Left ventricle myocardium superior (tissue), 1 donor: ENCODE results near the gene LIPE. TPM values are rescaled to one million over a fixed set of nuclear protein-coding genes. Genes with fewer than 3 reads are reported as not detected.
"Not testable (repeated sequence)": the region's sequence is repeated elsewhere in the genome, so short reads cannot be mapped to it uniquely, and the experiment has no call there.

ENCODE experiments used
- ATAC-seq: fragments of 200-7000 bp; cut with Tn5 transposase; one replicate; pipeline ENCODE4 v1.9.1; 2020; ENCODE audit warnings: mild to moderate bottlenecking, moderate library complexity
- DNase-seq: peaks from one replicate; pipeline ENCODE4 v3.0.0-alpha.2; 2020
- intact Hi-C: fragments of 100-400 bp; cut with micrococcal nuclease; formaldehyde crosslinking; loops from one replicate; pipeline ENCODE4 v1.11.0; 2022
- total RNA-seq: library from RNA; stranded (reverse); fragmentation: NEBNext Ultra II Directional; extraction: Animal tissue kit (Norgen Biotek cat#: 25700); gene quantifications from one replicate; pipeline ENCODE4 v1.2.1, GENCODE V29; 2021
- donor health status: DM: no; HTN: yes; CAD: no; lungs with severe emphysema.

Gene LIPE
- total RNA-seq, 1 donor from 2014 or later: 41.0 TPM

GRCh38 chr19:42452590-42452989 lies 25.4 kb upstream of the LIPE start:
- DNase-seq: no peak
- intact Hi-C loops: loop anchor here (5.0 kb wide), 1 partner anchor 75 kb away; the partner anchor contains the start of gene CEACAM1
- no peak for ATAC-seq

- DNase-seq: peak; percentile 77
- ATAC-seq: peak; percentile 86
- intact Hi-C loops: loop anchor here (5.0 kb wide), 1 partner anchor 77 kb away; the partner anchor contains the start of gene CEACAM1
These were observed 23.2 kb upstream of the LIPE start for GRCh38 chr19:42450314-42450934.

GRCh38 chr19:42448306-42448705 lies 21.1 kb upstream of the LIPE start:
- ATAC-seq, intact Hi-C loops, DNase-seq: not testable (repeated sequence)

GRCh38 chr19:42445948-42446347 lies 18.8 kb upstream of the LIPE start:
- ATAC-seq: no peak
- no peak for DNase-seq
- intact Hi-C loops: no loop called here

GRCh38 chr19:42443944-42444398 lies 16.8 kb upstream of the LIPE start:
- no peak for DNase-seq
- ATAC-seq: no peak
- intact Hi-C loops: no loop called here

GRCh38 chr19:42442833-42443232 lies 15.6 kb upstream of the LIPE start, which contains the start of gene CXCL17:
TSS of gene CXCL17 (minus strand) at chr19:42442946. CDS start at chr19:42442832, 114 bp downstream.
- DNase-seq (no peak), ATAC-seq (no peak)
- intact Hi-C loops: no loop called here

GRCh38 chr19:42441049-42441445 lies 13.9 kb upstream of the LIPE start:
- no peak for DNase-seq
- peak; percentile 13 for ATAC-seq
- intact Hi-C loops: no loop called here

GRCh38 chr19:42440357-42441048 lies 13.3 kb upstream of the LIPE start:
- intact Hi-C loops: no loop called here
- peak; percentile 87 for DNase-seq

GRCh38 chr19:42436006-42436405 lies 8.8 kb upstream of the LIPE start:
- no peak for DNase-seq
- no peak for ATAC-seq
- intact Hi-C loops: no loop called here

More at GRCh38 chr19:42440357-42441048, 13.3 kb upstream of the LIPE start:
- ATAC-seq: peak; percentile 71

- no peak for ATAC-seq
- DNase-seq: no peak
- intact Hi-C loops: no loop called here
These were observed 8.1 kb upstream of the LIPE start for GRCh38 chr19:42435316-42435715.

GRCh38 chr19:42433503-42434260 lies 6.5 kb upstream of the LIPE start:
- peak; percentile 89 for DNase-seq
- intact Hi-C loops: no loop called here
- peak; percentile 87 for ATAC-seq

- intact Hi-C loops: no loop called here
- DNase-seq: no peak
- no peak for ATAC-seq
These were observed 4.3 kb upstream of the LIPE start for GRCh38 chr19:42431486-42431885.

- ATAC-seq (no peak), DNase-seq (no peak)
- intact Hi-C loops: no loop called here
These were observed 1.5 kb upstream of the LIPE start for GRCh38 chr19:42428676-42429075.

- intact Hi-C loops: no loop called here
- DNase-seq: no peak
- no peak for ATAC-seq
These were observed 545 bp downstream of the LIPE start for GRCh38 chr19:42426643-42427042.

GRCh38 chr19:42424712-42425131 lies 2.5 kb downstream of the LIPE start:
- no peak for DNase-seq
- ATAC-seq: no peak
- intact Hi-C loops: no loop called here

- DNase-seq (no peak), ATAC-seq (no peak)
- intact Hi-C loops: no loop called here
These were observed 2.9 kb downstream of the LIPE start for GRCh38 chr19:42424345-42424707.

- peak; percentile 88 for ATAC-seq
These were observed 3.5 kb downstream of the LIPE start for GRCh38 chr19:42423462-42424344.

GRCh38 chr19:42422901-42423461 lies 4.2 kb downstream of the LIPE start:
- DNase-seq (no peak), ATAC-seq (peak; percentile 18)
- intact Hi-C loops: no loop called here

More at GRCh38 chr19:42423462-42424344, 3.5 kb downstream of the LIPE start:
- peak; percentile 89 for DNase-seq
- intact Hi-C loops: no loop called here
